ENCODE measurements around the gene RAX2.

RAX2 gene

GRCh38 chr19:3773814-3774515 lies 1.9 kb upstream of the RAX2 start:
- no peak overlapping the region for H3K9ac ChIP-seq (ENCODE audit: low read depth, low read length, poor library complexity, severe bottlenecking)
- H3K4me1 ChIP-seq (ENCODE audit: insufficient read depth, low read length, poor library complexity, severe bottlenecking) = no peaks in the 10 kb centered on the region
- no peaks in the 10 kb centered on the region for H4K20me1 ChIP-seq (ENCODE audit: insufficient read depth, low read length, poor library complexity, severe bottlenecking)
- TF ChIP-seq CTCF (conservative IDR thresholded peaks at IDR 0.05; ENCODE audit: low read length) = no peak
- no peak for TF ChIP-seq EZH2phosphoT487 (IDR thresholded peaks at IDR 0.05; ENCODE audit: borderline replicate concordance)
- no peaks in the 10 kb centered on the region for H3K9me2 ChIP-seq (replicated peaks; ENCODE audit: low read depth, low read length)
- no peaks in the 10 kb centered on the region for H3K79me2 ChIP-seq (ENCODE audit: insufficient read depth, low read length)
- no peaks in the 10 kb centered on the region for H3K36me3 ChIP-seq (ENCODE audit: insufficient read depth, low read length)
- H2AFZ ChIP-seq (ENCODE audit: low read length) = no peak overlapping the region
- H3K9me3 ChIP-seq (ENCODE audit: insufficient read depth, low read depth, low read length) = no peaks in the 10 kb centered on the region
- no peak overlapping the region for H3K4me2 ChIP-seq (ENCODE audit: low read depth, low read length, poor library complexity, severe bottlenecking)
- H3K27me3 ChIP-seq (ENCODE audit: insufficient read depth, low read length, poor library complexity, severe bottlenecking) = no peaks in the 10 kb centered on the region
- no peaks in the 10 kb centered on the region for H3F3A ChIP-seq (ENCODE audit: low read depth)
- no peak overlapping the region for H3K4me3 ChIP-seq (ENCODE audit: low read length, poor library complexity, severe bottlenecking)

- no peaks in the 10 kb centered on the region for H4K20me1 ChIP-seq (ENCODE audit: insufficient read depth, low read length, poor library complexity, severe bottlenecking)
- no peak overlapping the region for H3K4me3 ChIP-seq (ENCODE audit: low read length, poor library complexity, severe bottlenecking)
- no peaks in the 10 kb centered on the region for H3K27me3 ChIP-seq (ENCODE audit: insufficient read depth, low read length, poor library complexity, severe bottlenecking)
- H3K9me2 ChIP-seq (replicated peaks; ENCODE audit: low read depth, low read length) = no peaks in the 10 kb centered on the region
- no peak overlapping the region for H2AFZ ChIP-seq (ENCODE audit: low read length)
- TF ChIP-seq CTCF (conservative IDR thresholded peaks at IDR 0.05; ENCODE audit: low read length) (no peak), EZH2phosphoT487 (IDR thresholded peaks at IDR 0.05; ENCODE audit: borderline replicate concordance) (no peak)
- no peaks in the 10 kb centered on the region for H3K79me2 ChIP-seq (ENCODE audit: insufficient read depth, low read length)
- no peaks in the 10 kb centered on the region for H3F3A ChIP-seq (ENCODE audit: low read depth)
- H3K36me3 ChIP-seq (ENCODE audit: insufficient read depth, low read length) = peaks cover 7% of the 10 kb centered on the region; the same call in 1 of the 2 replicates
- H3K9ac ChIP-seq (ENCODE audit: low read depth, low read length, poor library complexity, severe bottlenecking) = no peak overlapping the region
- no peaks in the 10 kb centered on the region for H3K4me1 ChIP-seq (ENCODE audit: insufficient read depth, low read length, poor library complexity, severe bottlenecking)
- no peaks in the 10 kb centered on the region for H3K9me3 ChIP-seq (ENCODE audit: insufficient read depth, low read depth, low read length)
- no peak overlapping the region for H3K4me2 ChIP-seq (ENCODE audit: low read depth, low read length, poor library complexity, severe bottlenecking)
Observed at GRCh38 chr19:3771000-3771905, 775 bp downstream of the RAX2 start.

- no peaks in the 10 kb centered on the region for H3K4me1 ChIP-seq (ENCODE audit: insufficient read depth, low read length, poor library complexity, severe bottlenecking)
- H3K36me3 ChIP-seq (ENCODE audit: insufficient read depth, low read length) = peaks cover 7% of the 10 kb centered on the region; the same call in 1 of the 2 replicates
- H4K20me1 ChIP-seq (ENCODE audit: insufficient read depth, low read length, poor library complexity, severe bottlenecking) = no peaks in the 10 kb centered on the region
- H3K9me2 ChIP-seq (replicated peaks; ENCODE audit: low read depth, low read length) = no peaks in the 10 kb centered on the region
- TF ChIP-seq CTCF (conservative IDR thresholded peaks at IDR 0.05; ENCODE audit: low read length) (no peak), EZH2phosphoT487 (IDR thresholded peaks at IDR 0.05; ENCODE audit: borderline replicate concordance) (no peak)
- H3K79me2 ChIP-seq (ENCODE audit: insufficient read depth, low read length) = no peaks in the 10 kb centered on the region
- no peak overlapping the region for H3K4me3 ChIP-seq (ENCODE audit: low read length, poor library complexity, severe bottlenecking)
- H3F3A ChIP-seq (ENCODE audit: low read depth) = no peaks in the 10 kb centered on the region
- no peaks in the 10 kb centered on the region for H3K9me3 ChIP-seq (ENCODE audit: insufficient read depth, low read depth, low read length)
- H3K4me2 ChIP-seq (ENCODE audit: low read depth, low read length, poor library complexity, severe bottlenecking) = no peak overlapping the region
- H2AFZ ChIP-seq (ENCODE audit: low read length) = no peak overlapping the region
- no peaks in the 10 kb centered on the region for H3K27me3 ChIP-seq (ENCODE audit: insufficient read depth, low read length, poor library complexity, severe bottlenecking)
- no peak overlapping the region for H3K9ac ChIP-seq (ENCODE audit: low read depth, low read length, poor library complexity, severe bottlenecking)
Observed at GRCh38 chr19:3770136-3770999, 1.7 kb downstream of the RAX2 start.

Data from Loucy (cell line).